ENCODE data around the gene FXN. TPM values are rescaled to one million over a fixed set of nuclear protein-coding genes. Genes with fewer than 3 reads are reported as not detected.
"Not testable (repeated sequence)": the region's sequence is repeated elsewhere in the genome, so short reads cannot be mapped to it uniquely, and the experiment has no call there.

FXN gene
- total RNA-seq, 2 donors from 2014 or later = 17.4 to 22.8 TPM

DNA sequence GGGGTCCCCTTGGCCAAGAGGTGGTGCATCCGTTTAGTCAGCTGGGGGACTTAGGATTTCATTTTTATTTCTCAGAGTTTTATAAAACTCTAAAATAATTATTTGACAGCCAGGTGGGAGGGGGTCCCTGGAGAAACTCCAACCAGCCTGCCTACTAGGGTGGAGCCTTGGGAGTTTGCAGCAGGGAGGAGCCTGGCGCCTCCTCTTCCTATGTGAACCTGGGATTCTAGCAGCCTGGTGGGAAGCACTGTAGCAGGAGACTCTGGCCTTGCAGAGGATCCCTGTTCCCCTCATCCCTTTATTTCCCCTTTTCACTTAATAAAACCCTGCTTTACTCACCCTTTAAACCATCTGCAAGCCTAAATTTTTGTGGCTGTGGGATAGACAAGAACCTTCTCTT, 50.8 kb downstream of the FXN start:
- Mint-ChIP-seq H3K27ac (no peak overlapping the region), H3K9me3 (no peaks in the 10 kb centered on the region), H3K27me3 (no peaks in the 10 kb centered on the region), H3K36me3 (no peaks in the 10 kb centered on the region), H3K4me3 (no peak overlapping the region), H3K4me1 (ENCODE audit: low read depth in 2 of 2) (no peaks in the 10 kb centered on the region)
- ATAC-seq (no peak), DNase-seq (ENCODE audit: low spot score) (no peak)

DNA sequence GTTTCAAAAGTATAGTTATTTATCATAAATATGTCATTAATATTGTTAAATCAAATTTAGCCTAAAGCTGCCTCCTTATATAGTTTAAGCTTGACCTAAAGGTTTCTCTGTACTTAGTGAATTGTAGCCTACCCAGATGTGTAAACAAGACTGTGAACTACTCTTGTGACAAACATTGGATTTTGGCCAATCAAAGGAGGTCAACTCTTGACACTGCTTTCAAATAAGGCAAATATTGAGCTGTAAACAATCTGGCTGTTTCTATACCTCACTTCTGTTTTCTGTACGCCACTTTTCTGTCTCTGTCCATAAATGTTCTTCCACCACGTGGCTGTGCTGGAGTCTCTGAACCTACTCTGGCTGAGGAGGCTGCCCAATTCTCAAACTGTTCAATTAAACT, 51.2 kb downstream of the FXN start:
- no peak for DNase-seq (ENCODE audit: low spot score)
- Mint-ChIP-seq H3K9me3 (no peaks in the 10 kb centered on the region), H3K4me3 (no peak overlapping the region), H3K4me1 (ENCODE audit: low read depth in 2 of 2) (no peaks in the 10 kb centered on the region), H3K27ac (no peak overlapping the region), H3K36me3 (no peaks in the 10 kb centered on the region), H3K27me3 (no peaks in the 10 kb centered on the region)
- no peak for ATAC-seq

- Mint-ChIP-seq H3K36me3 (no peaks in the 10 kb centered on the region), H3K27me3 (no peaks in the 10 kb centered on the region), H3K9me3 (no peaks in the 10 kb centered on the region), H3K4me3 (no peak overlapping the region), H3K27ac (no peak overlapping the region), H3K4me1 (ENCODE audit: low read depth in 2 of 2) (no peaks in the 10 kb centered on the region)
- DNase-seq (ENCODE audit: low spot score) (no peak), ATAC-seq (no peak)
These were observed 53.5 kb downstream of the FXN start for GRCh38 chr9:69089082-69089481.

GRCh38 chr9:69089491-69089890, 53.9 kb downstream of the FXN start:
- no peak overlapping the region for H3K4me3 Mint-ChIP-seq
- no peak overlapping the region for H3K27ac Mint-ChIP-seq
- no peaks in the 10 kb centered on the region for H3K36me3 Mint-ChIP-seq
- DNase-seq (ENCODE audit: low spot score) = no peak
- no peaks in the 10 kb centered on the region for H3K9me3 Mint-ChIP-seq
- H3K4me1 Mint-ChIP-seq (ENCODE audit: low read depth in 2 of 2) = no peaks in the 10 kb centered on the region
- ATAC-seq = no peak
- H3K27me3 Mint-ChIP-seq = no peaks in the 10 kb centered on the region

- Mint-ChIP-seq H3K4me1 (ENCODE audit: low read depth in 2 of 2) (no peaks in the 10 kb centered on the region), H3K36me3 (no peaks in the 10 kb centered on the region), H3K27me3 (no peaks in the 10 kb centered on the region), H3K9me3 (no peaks in the 10 kb centered on the region), H3K27ac (no peak overlapping the region), H3K4me3 (no peak overlapping the region)
- DNase-seq (ENCODE audit: low spot score) (no peak), ATAC-seq (no peak)
These were observed 54.7 kb downstream of the FXN start for GRCh38 chr9:69090140-69090750.

- no peaks in the 10 kb centered on the region for H3K27me3 Mint-ChIP-seq
- H3K4me3 Mint-ChIP-seq = no peak overlapping the region
- H3K4me1 Mint-ChIP-seq (ENCODE audit: low read depth in 2 of 2) = no peaks in the 10 kb centered on the region
- H3K36me3 Mint-ChIP-seq = no peaks in the 10 kb centered on the region
- no peaks in the 10 kb centered on the region for H3K9me3 Mint-ChIP-seq
- ATAC-seq = no peak
- DNase-seq (ENCODE audit: low spot score) = no peak
- H3K27ac Mint-ChIP-seq = no peak overlapping the region
These were observed 55.4 kb downstream of the FXN start for GRCh38 chr9:69090946-69091345.

GRCh38 chr9:69093471-69094103, 58.0 kb downstream of the FXN start:
- H3K4me1 Mint-ChIP-seq (ENCODE audit: low read depth in 2 of 2) = no peaks in the 10 kb centered on the region
- DNase-seq (ENCODE audit: low spot score) (no peak), ATAC-seq (no peak)
- no peaks in the 10 kb centered on the region for H3K36me3 Mint-ChIP-seq
- H3K4me3 Mint-ChIP-seq = no peak overlapping the region
- H3K9me3 Mint-ChIP-seq = no peaks in the 10 kb centered on the region
- H3K27me3 Mint-ChIP-seq = no peaks in the 10 kb centered on the region
- H3K27ac Mint-ChIP-seq = no peak overlapping the region

DNA sequence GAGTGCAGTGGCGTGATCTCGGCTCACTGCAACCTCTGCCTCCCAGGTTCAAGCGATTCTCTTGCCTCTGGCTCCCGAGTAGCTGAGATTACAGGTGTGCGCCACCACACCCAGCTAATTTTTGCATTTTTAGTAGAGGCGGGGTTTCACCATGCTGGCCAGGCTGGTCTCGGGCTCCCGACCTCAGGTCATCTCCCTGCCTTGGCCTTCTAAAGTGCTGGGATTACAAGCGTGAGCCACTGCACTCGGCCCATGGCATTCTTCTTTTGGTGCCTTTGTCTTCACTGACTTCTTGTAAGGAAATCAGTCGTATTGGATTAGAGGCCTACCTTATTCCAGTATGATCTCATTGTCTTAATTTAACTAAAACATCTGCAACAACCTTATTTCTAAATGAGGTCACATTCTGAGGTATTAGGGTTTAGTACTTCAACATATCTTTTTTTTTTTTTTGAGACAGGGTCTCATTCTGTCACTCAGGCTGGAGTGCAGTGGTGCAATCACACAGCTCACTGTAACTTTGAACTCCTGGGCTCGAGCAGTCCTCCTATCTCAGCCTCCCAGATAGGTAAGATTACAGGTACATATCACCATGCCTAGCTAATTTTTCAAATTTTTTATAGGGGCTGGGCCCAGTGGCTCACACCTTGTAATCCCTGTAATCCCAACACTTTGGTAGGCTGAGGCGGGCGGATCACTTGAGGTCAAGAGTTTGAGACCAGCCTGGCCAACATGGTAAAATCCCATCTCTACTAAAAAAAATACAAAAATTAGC, 59.0 kb downstream of the FXN start:
- not testable (repeated sequence) for H3K27ac Mint-ChIP-seq; H3K4me1 Mint-ChIP-seq (ENCODE audit: low read depth in 2 of 2); H3K4me3 Mint-ChIP-seq; ATAC-seq; H3K27me3 Mint-ChIP-seq; DNase-seq (ENCODE audit: low spot score); H3K36me3 Mint-ChIP-seq; H3K9me3 Mint-ChIP-seq

GRCh38 chr9:69097064-69097463, 61.5 kb downstream of the FXN start:
- Mint-ChIP-seq H3K36me3 (no peaks in the 10 kb centered on the region), H3K9me3 (no peaks in the 10 kb centered on the region), H3K4me3 (no peak overlapping the region), H3K27me3 (no peaks in the 10 kb centered on the region), H3K4me1 (ENCODE audit: low read depth in 2 of 2) (no peaks in the 10 kb centered on the region), H3K27ac (no peak overlapping the region)
- ATAC-seq (no peak), DNase-seq (ENCODE audit: low spot score) (no peak)

GRCh38 chr9:69097923-69098593, 62.5 kb downstream of the FXN start:
- no peaks in the 10 kb centered on the region for H3K36me3 Mint-ChIP-seq
- H3K4me1 Mint-ChIP-seq (ENCODE audit: low read depth in 2 of 2) = no peaks in the 10 kb centered on the region
- H3K27ac Mint-ChIP-seq = no peak overlapping the region
- no peak for ATAC-seq
- H3K9me3 Mint-ChIP-seq = no peaks in the 10 kb centered on the region
- no peak overlapping the region for H3K4me3 Mint-ChIP-seq
- no peak for DNase-seq (ENCODE audit: low spot score)
- H3K27me3 Mint-ChIP-seq = no peaks in the 10 kb centered on the region

DNA sequence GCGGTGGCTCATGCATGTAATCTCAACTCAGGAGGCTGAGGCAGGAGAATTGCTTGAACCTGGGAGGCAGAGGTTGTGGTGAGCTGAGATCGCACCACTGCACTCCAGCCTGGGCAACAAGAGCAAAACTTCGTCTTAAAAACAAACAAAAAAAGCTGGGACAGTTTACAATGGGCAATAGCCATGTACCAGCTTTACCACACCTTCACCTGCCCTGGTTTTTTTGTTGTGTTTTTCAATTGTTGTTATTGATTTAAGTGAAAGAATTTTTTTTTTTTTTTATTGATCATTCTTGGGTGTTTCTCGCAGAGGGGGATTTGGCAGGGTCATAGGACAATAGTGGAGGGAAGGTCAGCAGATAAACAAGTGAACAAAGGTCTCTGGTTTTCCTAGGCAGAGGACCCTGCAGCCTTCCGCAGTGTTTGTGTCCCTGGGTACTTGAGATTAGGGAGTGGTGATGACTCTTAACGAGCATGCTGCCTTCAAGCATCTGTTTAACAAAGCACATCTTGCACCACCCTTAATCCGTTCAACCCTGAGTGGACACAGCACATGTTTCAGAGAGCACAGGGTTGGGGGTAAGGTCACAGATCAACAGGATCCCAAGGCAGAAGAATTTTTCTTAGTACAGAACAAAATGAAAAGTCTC, 67.9 kb downstream of the FXN start:
- not testable (repeated sequence) for H3K4me3 Mint-ChIP-seq; H3K36me3 Mint-ChIP-seq; H3K27me3 Mint-ChIP-seq; H3K27ac Mint-ChIP-seq; H3K4me1 Mint-ChIP-seq (ENCODE audit: low read depth in 2 of 2); DNase-seq (ENCODE audit: low spot score); H3K9me3 Mint-ChIP-seq; ATAC-seq

DNA sequence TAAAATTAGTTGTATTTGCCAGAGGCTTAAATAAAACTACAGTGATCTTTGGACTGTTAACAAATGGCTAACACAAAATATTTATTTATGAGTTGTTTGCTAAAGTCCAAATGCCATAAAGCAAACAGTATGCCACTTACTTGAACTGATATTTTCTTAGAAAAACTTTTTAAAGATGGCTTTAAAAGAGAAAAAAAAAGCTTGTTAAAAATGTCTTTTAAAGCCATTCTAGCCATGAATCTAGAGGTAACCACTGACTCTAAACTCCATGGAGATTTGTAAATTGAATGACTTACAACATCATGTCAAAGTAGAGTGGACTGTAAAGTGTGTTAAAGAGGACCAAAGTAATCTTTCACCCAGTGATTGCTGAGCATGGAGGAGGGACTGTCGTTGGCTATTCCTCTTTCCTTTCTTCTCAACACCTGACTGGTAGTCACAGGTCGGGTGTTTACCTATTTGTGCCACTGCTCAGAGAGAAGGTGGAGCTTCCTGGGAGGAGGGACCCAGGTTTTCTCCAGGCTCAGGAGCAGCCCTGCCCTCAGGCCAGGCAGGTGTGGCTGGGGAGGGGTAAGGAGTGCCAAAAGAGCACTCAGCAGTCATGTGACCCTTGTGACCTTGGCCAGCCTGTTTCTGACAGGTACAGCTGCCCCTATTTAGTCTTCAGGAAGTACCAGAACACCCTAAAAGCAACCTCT, 69.4 kb downstream of the FXN start:
- H3K27me3 Mint-ChIP-seq = no peaks in the 10 kb centered on the region

GRCh38 chr9:69107771-69108170, 72.2 kb downstream of the FXN start:
- H3K27ac Mint-ChIP-seq = no peak overlapping the region
- H3K36me3 Mint-ChIP-seq = no peaks in the 10 kb centered on the region
- H3K4me1 Mint-ChIP-seq (ENCODE audit: low read depth in 2 of 2) = no peaks in the 10 kb centered on the region
- no peak overlapping the region for H3K4me3 Mint-ChIP-seq
- no peaks in the 10 kb centered on the region for H3K27me3 Mint-ChIP-seq
- ATAC-seq (no peak), DNase-seq (ENCODE audit: low spot score) (no peak)
- no peaks in the 10 kb centered on the region for H3K9me3 Mint-ChIP-seq

More for the DNA sequence above, 69.4 kb downstream of the FXN start:
- DNase-seq (ENCODE audit: low spot score) = no peak
- Mint-ChIP-seq H3K36me3 (no peaks in the 10 kb centered on the region), H3K27ac (no peak overlapping the region), H3K9me3 (no peaks in the 10 kb centered on the region), H3K4me3 (no peak overlapping the region), H3K4me1 (ENCODE audit: low read depth in 2 of 2) (no peaks in the 10 kb centered on the region)
- ATAC-seq = no peak

Measured in natural killer cell treated with Interleukin-12 subunit alpha and Interleukin-12 subunit beta and Interleukin-15 and Interleukin-18, amount 100 ng/mL, for 72 hours (primary cell).